Smooth muscle cell (in vitro differentiated cells): ENCODE data around the gene TIMM10B. TPM values are rescaled to one million over a fixed set of nuclear protein-coding genes. Genes with fewer than 3 reads are reported as not detected.
A peak's percentile ranks its signal among the peaks of the same experiment; 100 is the strongest.

Source experiments
- DNase-seq: peaks from one replicate; lab custom pipeline; 2025; ENCODE audit not compliant: unreplicated experiment; lab: John Stamatoyannopoulos, UW
- H2AFZ ChIP-seq: fragments of 200-600 bp; sonication (generic); 2 replicates; pipeline ENCODE4 v1.6.0; 2016; ENCODE audit warnings: antibody characterized with exemption, low read depth, mild to moderate bottlenecking
- H3F3A ChIP-seq: fragments of 200-600 bp; sonication (generic); 2 replicates; pipeline ENCODE4 v1.6.0; 2017; ENCODE audit warnings: antibody characterized with exemption, low read depth
- H3K27ac ChIP-seq: fragments of 200-600 bp; sonication (generic); 2 replicates; pipeline ENCODE4 v1.5.1; 2016; ENCODE audit warnings: low read depth, mild to moderate bottlenecking
- H3K27me3 ChIP-seq: fragments of 200-600 bp; sonication (generic); 2 replicates; pipeline ENCODE4 v1.6.1; 2016; ENCODE audit warnings: low read depth, mild to moderate bottlenecking
- H3K36me3 ChIP-seq: fragments of 200-600 bp; sonication (generic); 2 replicates; pipeline ENCODE4 v1.5.1; 2016; ENCODE audit warnings: low read depth
- H3K4me1 ChIP-seq: fragments of 200-600 bp; sonication (generic); 2 replicates; pipeline ENCODE4 v1.5.1; 2016; ENCODE audit warnings: low read depth
- H3K4me2 ChIP-seq: fragments of 200-600 bp; sonication (generic); 2 replicates; pipeline ENCODE4 v1.6.0; 2016; ENCODE audit warnings: mild to moderate bottlenecking
- H3K4me3 ChIP-seq: fragments of 200-600 bp; sonication (generic); 2 replicates; pipeline ENCODE4 v1.5.1; 2016; ENCODE audit warnings: mild to moderate bottlenecking
- H3K79me2 ChIP-seq: fragments of 200-600 bp; sonication (generic); 2 replicates; pipeline ENCODE4 v1.6.0; 2016; ENCODE audit warnings: low read depth, mild to moderate bottlenecking
- H3K9ac ChIP-seq: fragments of 200-600 bp; sonication (generic); 2 replicates; pipeline ENCODE4 v1.6.0; 2016; ENCODE audit warnings: low read depth
- H3K9me3 ChIP-seq: fragments of 200-600 bp; sonication (generic); replicated peaks from 2 replicates; pipeline ENCODE4 v1.5.1; 2016; ENCODE audit warnings: low read depth
- H4K20me1 ChIP-seq: fragments of 200-600 bp; sonication (generic); 2 replicates; pipeline ENCODE4 v1.6.0; 2016; ENCODE audit warnings: low read depth
- CTCF ChIP-seq: fragments of 200-600 bp; sonication (generic); IDR thresholded peaks from 2 replicates; pipeline ENCODE4 v1.5.1; 2017; ENCODE audit warnings: borderline replicate concordance, mild to moderate bottlenecking, antibody characterized with exemption; ENCODE audit not compliant: insufficient read depth, poor library complexity, severe bottlenecking
- WGBS: methylation state at CpG from one replicate; pipeline ENCODE4 v1.1.7; 2016; ENCODE audit warnings: low lambda C conversion rate; 5-methylcytosine and 5-hydroxymethylcytosine counted together
- polyA plus RNA-seq: library from polyadenylated mRNA; unstranded; fragments of >200 nt; fragmentation: Nextera tagmentation; extraction: Ambion mirVana; gene quantifications from 2 replicates; pipeline ENCODE4 v1.2.1, GENCODE V29; 2016
- total RNA-seq: library from RNA; depleted of rRNA; stranded (reverse); fragments of >200 nt; gene quantifications from 2 replicates; pipeline ENCODE4 v1.2.3, GENCODE V29; 2014

Gene TIMM10B
- total and polyA plus RNA-seq, 2 experiments from 2014 or later = 29.1 to 37.0 TPM

- no peaks in the 10 kb centered on the region for H3K9me3 ChIP-seq
- peaks cover 20% of the 10 kb centered on the region for H3K4me1 ChIP-seq
- WGBS = 87% methylated on average over 5 of the region's 5 CpGs
- no peaks in the 10 kb centered on the region for H3K27me3 ChIP-seq
- no peak for TF ChIP-seq CTCF
- no peaks in the 10 kb centered on the region for H3K36me3 ChIP-seq
- no peak overlapping the region for H2AFZ ChIP-seq
- no peak for DNase-seq
- H3K4me3 ChIP-seq = no peak overlapping the region
- peaks cover 29% of the 10 kb centered on the region for H3F3A ChIP-seq
- no peak overlapping the region for H3K4me2 ChIP-seq
- no peaks in the 10 kb centered on the region for H4K20me1 ChIP-seq
- no peak overlapping the region for H3K9ac ChIP-seq
- H3K79me2 ChIP-seq = peaks cover 40% of the 10 kb centered on the region
- H3K27ac ChIP-seq = peak overlapping the region; percentile 95
Measured at GRCh38 chr11:6475936-6476335, 5.4 kb upstream of the TIMM10B start.

DNA sequence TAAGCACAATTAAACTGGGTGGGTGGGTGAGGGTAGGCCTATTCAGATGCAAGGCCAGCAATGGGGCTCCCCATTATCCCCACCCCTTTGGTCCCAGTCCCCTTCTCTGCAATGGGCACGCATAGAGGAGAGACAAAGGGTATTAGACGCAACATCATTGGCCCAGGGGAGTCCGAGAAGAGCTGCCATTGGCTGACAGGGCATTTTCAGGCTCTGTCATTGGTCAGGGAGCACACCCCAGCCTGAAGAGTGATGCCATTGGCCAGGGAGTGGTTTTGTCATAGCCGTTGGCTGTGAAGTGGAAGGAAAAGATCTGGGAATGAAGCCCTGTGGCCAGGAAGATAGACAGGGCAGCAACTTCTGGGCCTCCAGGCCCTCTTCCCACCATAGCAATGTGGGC is 4.7 kb upstream of the TIMM10B start:
- Histone ChIP-seq H4K20me1 (no peaks in the 10 kb centered on the region), H3K4me1 (peaks cover 20% of the 10 kb centered on the region), H3F3A (peaks cover 29% of the 10 kb centered on the region), H3K36me3 (no peaks in the 10 kb centered on the region), H3K79me2 (peaks cover 35% of the 10 kb centered on the region), H3K9ac (no peak overlapping the region), H3K4me2 (no peak overlapping the region), H3K4me3 (no peak overlapping the region), H3K27me3 (no peaks in the 10 kb centered on the region), H3K9me3 (no peaks in the 10 kb centered on the region), H2AFZ (no peak overlapping the region), H3K27ac (peak overlapping the region; percentile 95)
- DNase-seq = no peak
- no peak for TF ChIP-seq CTCF
- 90% methylated on average over 4 of the region's 4 CpGs for WGBS

- DNase-seq = no peak
- H3K9me3 ChIP-seq = no peaks in the 10 kb centered on the region
- TF ChIP-seq CTCF = no peak
- peak overlapping the region; percentile 86 for H3K4me2 ChIP-seq
- H3K27ac ChIP-seq = peak overlapping the region; percentile 96
- H3K4me3 ChIP-seq = peak overlapping the region; percentile 76
- no peak overlapping the region for H2AFZ ChIP-seq
- peaks cover 6% of the 10 kb centered on the region for H3K36me3 ChIP-seq
- peak overlapping the region; percentile 99 for H3K9ac ChIP-seq
- WGBS = 79% methylated on average over 9 of the region's 9 CpGs
- peaks cover 16% of the 10 kb centered on the region for H3K4me1 ChIP-seq
- H3K27me3 ChIP-seq = no peaks in the 10 kb centered on the region
- H3F3A ChIP-seq = peaks cover 23% of the 10 kb centered on the region
- H4K20me1 ChIP-seq = no peaks in the 10 kb centered on the region
- H3K79me2 ChIP-seq = peaks cover 48% of the 10 kb centered on the region
Measured at GRCh38 chr11:6480299-6480914, 894 bp upstream of the TIMM10B start.

DNA sequence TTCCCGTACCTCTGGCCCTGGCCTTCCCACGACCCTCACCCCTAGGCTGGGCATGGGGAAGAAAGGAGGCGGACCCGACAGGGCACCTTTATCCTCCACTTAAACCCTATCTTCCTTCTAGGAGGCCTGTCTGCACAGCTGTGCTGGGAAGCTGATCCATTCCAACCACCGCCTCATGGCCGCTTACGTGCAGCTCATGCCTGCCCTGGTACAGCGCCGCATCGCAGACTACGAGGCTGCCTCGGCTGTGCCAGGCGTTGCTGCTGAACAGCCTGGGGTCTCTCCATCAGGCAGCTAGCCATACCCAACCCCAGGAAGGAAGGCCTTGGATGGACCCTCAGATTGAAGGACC is 599 bp downstream of the TIMM10B start:
- 28% methylated on average over 13 of the region's 13 CpGs for WGBS
- Histone ChIP-seq H2AFZ (no peak overlapping the region), H3K79me2 (peaks cover 50% of the 10 kb centered on the region)

More for the DNA sequence above, 599 bp downstream of the TIMM10B start:
- Histone ChIP-seq H4K20me1 (no peaks in the 10 kb centered on the region), H3F3A (peaks cover 18% of the 10 kb centered on the region), H3K4me3 (peak overlapping the region; percentile 76), H3K4me2 (peak overlapping the region; percentile 93), H3K9ac (peak overlapping the region; percentile 93), H3K27ac (peak overlapping the region; percentile 96), H3K36me3 (peaks cover 6% of the 10 kb centered on the region), H3K9me3 (no peaks in the 10 kb centered on the region), H3K27me3 (no peaks in the 10 kb centered on the region), H3K4me1 (peaks cover 16% of the 10 kb centered on the region)
- TF ChIP-seq CTCF = no peak
- no peak for DNase-seq
